ENCODE measurements around the gene IL12RB1. TPM values are rescaled to one million over a fixed set of nuclear protein-coding genes. Genes with fewer than 3 reads are reported as not detected.

The IL12RB1 gene
- total and polyA plus RNA-seq, 2 of the 8 experiments (the other 6 are each of a cell fraction or from before 2014, with no cell fraction given): 0.03 TPM; not detected in 1

- 74% methylated on average over 5 of the region's 5 CpGs; no CpG with 5 or more reads in 1 of the 2 experiments for WGBS, 2 experiments (ENCODE audit: extremely low coverage in 1 of 2, insufficient coverage in 1 of 2, insufficient read length in 1 of 2, insufficient replicate concordance in 2 of 2, low coverage in 1 of 2, low lambda C conversion rate in 2 of 2, missing lambda C conversion rate in 1 of 2)
- Histone ChIP-seq H2AFZ (ENCODE audit: low read length) (no peak overlapping the region), H2BK15ac (ENCODE audit: low read length) (no peak overlapping the region), H3K4ac (replicated peaks; ENCODE audit: insufficient read length, low read depth, low read length) (no peak overlapping the region), H2BK120ac (replicated peaks; ENCODE audit: low read depth, low read length) (no peak overlapping the region), H3K23ac (ENCODE audit: insufficient read length) (no peak overlapping the region), H2BK20ac (ENCODE audit: low read length) (no peak overlapping the region), H4K20me1 (replicated peaks in 1 of 2; ENCODE audit: control insufficient read depth in 1 of 2, insufficient read depth in 2 of 2, low read length in 2 of 2) (no peaks in the 10 kb centered on the region), H3K36me3 (ENCODE audit: control insufficient read depth in 2 of 4, insufficient read depth in 4 of 4, low read length in 3 of 4) (no peaks in the 10 kb centered on the region), H2BK12ac (ENCODE audit: low read depth, low read length) (no peak overlapping the region), H3K14ac (ENCODE audit: insufficient read length) (no peak overlapping the region), H3K79me2 (ENCODE audit: control insufficient read depth in 1 of 2, insufficient read depth in 2 of 2, low read length in 2 of 2) (no peaks in the 10 kb centered on the region), H4K5ac (ENCODE audit: insufficient read length, low read depth, low read length) (no peak overlapping the region), H3K18ac (ENCODE audit: extremely low read depth, low read length) (no peak overlapping the region), H3K4me3 (ENCODE audit: extremely low read depth in 1 of 4, insufficient read depth in 2 of 4, low read depth in 3 of 4, low read length in 4 of 4) (no peak overlapping the region), H3K23me2 (ENCODE audit: low read depth, low read length) (peaks cover 2% of the 10 kb centered on the region; the same call in 1 of the 2 replicates), H3K9ac (replicated peaks in 1 of 4; ENCODE audit: extremely low read depth in 1 of 4, low read depth in 3 of 4, low read length in 3 of 4) (no peak overlapping the region), H2AK5ac (ENCODE audit: low read depth, low read length) (no peak overlapping the region), H2BK5ac (ENCODE audit: low read depth, low read length) (no peak overlapping the region; the same call in 1 of the 2 replicates), H3K9me3 (ENCODE audit: insufficient read depth in 2 of 2, low read depth in 1 of 2, low read length in 1 of 2) (no peaks in the 10 kb centered on the region), H3K56ac (replicated peaks; ENCODE audit: insufficient read length, low read depth, low read length) (no peak overlapping the region), H3K79me1 (ENCODE audit: low read depth, low read length) (no peaks in the 10 kb centered on the region), H3K4me2 (ENCODE audit: insufficient read depth in 1 of 2, low read depth in 2 of 2, low read length in 2 of 2) (no peak overlapping the region), H4K8ac (ENCODE audit: extremely low read depth, insufficient read depth, low read length) (no peak overlapping the region), H3K27ac (ENCODE audit: low read depth, low read length) (no peak overlapping the region), H3K4me1 (replicated peaks in 1 of 4; ENCODE audit: control insufficient read depth in 3 of 4, insufficient read depth in 4 of 4, low read length in 3 of 4) (no peaks in the 10 kb centered on the region), H4K91ac (replicated peaks; ENCODE audit: insufficient read length, low read length) (no peak overlapping the region), H3K27me3 (replicated peaks in 1 of 4; ENCODE audit: control insufficient read depth in 3 of 4, extremely low read depth in 1 of 4, insufficient read depth in 3 of 4, low read length in 3 of 4) (no peaks in the 10 kb centered on the region)
- CTCF ChIA-PET (ENCODE audit: partially characterized antibody): interaction anchor here (0.6 to 3.2 kb wide), 6 partner anchors 11 to 125 kb away, joined by 3 to 14 read pairs (median 4); partner anchors contain the start of genes ARRDC2 and IL12RB1
- no peak for FAIRE-seq
- POLR2A ChIA-PET (ENCODE audit: partially characterized antibody): interaction anchor here (1.2 kb wide), 1 partner anchor 202 kb away, joined by 3 read pairs; no protein-coding TSS in a partner anchor
- peak in 1 of 2 experiments; percentile 71 for DNase-seq (ENCODE audit: low read depth in 1 of 2, low spot score in 2 of 2)
- TF ChIP-seq NRF1 (IDR thresholded peaks at IDR 0.05; ENCODE audit: low read depth, low read length): no peak
- TF ChIP-seq SIRT6 (IDR thresholded peaks at IDR 0.05; ENCODE audit: low read length): no peak
- no peak for TF ChIP-seq FOSL1 (IDR thresholded peaks at IDR 0.05; ENCODE audit: insufficient read depth, low read depth, low read length)
- TF ChIP-seq HDAC2 (IDR thresholded peaks at IDR 0.05; ENCODE audit: borderline replicate concordance in 1 of 2, low read depth in 2 of 2, low read length in 2 of 2): peak in 1 of 2 experiments; percentile 83; a peak in 1 of 4 replicates
- TF ChIP-seq RAD21 (IDR thresholded peaks at IDR 0.05 in 1 of 2, conservative IDR thresholded peaks at IDR 0.05 in 1 of 2; ENCODE audit: low read depth in 2 of 2, low read length in 2 of 2): peak; percentile 62 to 69
- TF ChIP-seq ATF2 (IDR thresholded peaks at IDR 0.05; ENCODE audit: low read length): no peak
- TF ChIP-seq BRCA1 (IDR thresholded peaks at IDR 0.05; ENCODE audit: low read depth, low read length): no peak
- peak; percentile 64; the same call in 1 of the 2 replicates for TF ChIP-seq TEAD4 (IDR thresholded peaks at IDR 0.05; ENCODE audit: low read depth, low read length)
- no peak for TF ChIP-seq GTF2F1 (IDR thresholded peaks at IDR 0.05; ENCODE audit: borderline replicate concordance, low read depth, low read length)
- no peak for TF ChIP-seq POLR2AphosphoS5 (IDR thresholded peaks at IDR 0.05; ENCODE audit: low read depth, low read length)
- TF ChIP-seq BCL11A (IDR thresholded peaks at IDR 0.05; ENCODE audit: low read depth in 2 of 2, low read length in 2 of 2): no peak
- TF ChIP-seq JUND (IDR thresholded peaks at IDR 0.05; ENCODE audit: low read length): no peak
These were observed 23.3 kb downstream of the IL12RB1 start for GRCh38 chr19:18063463-18063862.
